HUES6 (cell line): ENCODE results near the gene CECR2.

Source experiments
- H3K27ac ChIP-seq: 2 replicates; pipeline ENCODE4 v1.7.0; 2013; ENCODE audit warnings: low read depth, mild to moderate bottlenecking, low read length, inconsistent platforms
- H3K27me3 ChIP-seq: 2 replicates; pipeline ENCODE4 v1.6.1; 2013; ENCODE audit warnings: low read length; ENCODE audit not compliant: control insufficient read depth, insufficient read depth
- H3K36me3 ChIP-seq: 2 replicates; pipeline ENCODE4 v1.6.1; 2013; ENCODE audit warnings: low read length; ENCODE audit not compliant: control insufficient read depth, insufficient read depth
- H3K4me1 ChIP-seq: 2 replicates; pipeline ENCODE4 v1.6.1; 2013; ENCODE audit warnings: low read length; ENCODE audit not compliant: control insufficient read depth, insufficient read depth
- H3K4me3 ChIP-seq: 2 replicates; pipeline ENCODE4 v1.5.1; 2013; ENCODE audit warnings: low read depth, low read length
- H3K9ac ChIP-seq: one replicate; pipeline ENCODE4 v1.6.1; 2013; ENCODE audit warnings: mild to moderate bottlenecking, low read length
- H3K9me3 ChIP-seq: 2 replicates; pipeline ENCODE4 v1.6.1; 2013; ENCODE audit warnings: low read depth, low read length; ENCODE audit not compliant: control insufficient read depth, insufficient read depth

Gene CECR2

GRCh38 chr22:17380359-17381087 lies 11.3 kb downstream of the CECR2 start:
- Histone ChIP-seq H3K9ac (peak overlapping the region; percentile 1), H3K27me3 (no peaks in the 10 kb centered on the region), H3K27ac (peak overlapping the region; percentile 21; the same call in 1 of the 2 replicates), H3K9me3 (peaks cover 13% of the 10 kb centered on the region; the same call in 1 of the 2 replicates), H3K36me3 (peaks cover 4% of the 10 kb centered on the region; the same call in 1 of the 2 replicates), H3K4me3 (peak overlapping the region; percentile 42), H3K4me1 (peaks cover 52% of the 10 kb centered on the region)

DNA sequence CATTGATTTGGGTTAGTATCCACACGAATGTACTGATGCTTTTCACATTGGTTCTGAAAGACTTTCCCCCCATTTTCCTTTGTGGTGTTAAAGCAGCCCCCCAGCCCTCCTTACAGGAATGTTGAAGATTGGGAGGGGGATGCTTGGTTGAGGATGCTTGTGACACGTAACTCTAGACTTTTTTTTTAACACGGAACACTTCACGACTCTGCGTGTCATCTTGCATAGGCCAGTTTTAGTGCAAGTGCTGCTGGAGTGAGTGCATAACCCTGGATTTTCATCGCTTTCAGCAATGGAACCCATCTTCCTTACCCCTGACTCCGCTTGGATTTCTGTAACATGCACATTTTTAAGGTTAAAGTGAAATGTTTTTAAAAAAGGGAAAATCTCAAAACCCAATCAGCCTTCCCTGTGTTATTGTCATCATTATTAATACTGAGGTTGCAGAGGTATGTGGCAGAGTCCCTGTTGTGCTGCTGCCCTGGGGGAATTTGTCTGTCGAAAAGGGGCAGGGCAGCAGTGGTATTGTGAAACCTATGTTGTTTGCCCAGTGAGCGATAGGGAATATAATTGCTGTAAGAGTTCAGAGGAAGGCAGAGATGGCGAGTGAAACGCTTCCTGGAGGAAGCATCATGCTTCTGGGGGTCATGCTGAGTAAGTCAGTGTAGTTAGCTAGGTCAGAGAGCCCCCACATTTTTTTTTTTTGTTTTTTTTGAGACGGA lies 12.1 kb downstream of the CECR2 start:
- Histone ChIP-seq H3K9me3 (peaks cover 13% of the 10 kb centered on the region; the same call in 1 of the 2 replicates), H3K4me3 (peak overlapping the region; percentile 30), H3K4me1 (peaks cover 54% of the 10 kb centered on the region), H3K36me3 (peaks cover 10% of the 10 kb centered on the region; the same call in 1 of the 2 replicates), H3K27ac (peak overlapping the region; percentile 52), H3K27me3 (no peaks in the 10 kb centered on the region), H3K9ac (peak overlapping the region; percentile 38)

DNA sequence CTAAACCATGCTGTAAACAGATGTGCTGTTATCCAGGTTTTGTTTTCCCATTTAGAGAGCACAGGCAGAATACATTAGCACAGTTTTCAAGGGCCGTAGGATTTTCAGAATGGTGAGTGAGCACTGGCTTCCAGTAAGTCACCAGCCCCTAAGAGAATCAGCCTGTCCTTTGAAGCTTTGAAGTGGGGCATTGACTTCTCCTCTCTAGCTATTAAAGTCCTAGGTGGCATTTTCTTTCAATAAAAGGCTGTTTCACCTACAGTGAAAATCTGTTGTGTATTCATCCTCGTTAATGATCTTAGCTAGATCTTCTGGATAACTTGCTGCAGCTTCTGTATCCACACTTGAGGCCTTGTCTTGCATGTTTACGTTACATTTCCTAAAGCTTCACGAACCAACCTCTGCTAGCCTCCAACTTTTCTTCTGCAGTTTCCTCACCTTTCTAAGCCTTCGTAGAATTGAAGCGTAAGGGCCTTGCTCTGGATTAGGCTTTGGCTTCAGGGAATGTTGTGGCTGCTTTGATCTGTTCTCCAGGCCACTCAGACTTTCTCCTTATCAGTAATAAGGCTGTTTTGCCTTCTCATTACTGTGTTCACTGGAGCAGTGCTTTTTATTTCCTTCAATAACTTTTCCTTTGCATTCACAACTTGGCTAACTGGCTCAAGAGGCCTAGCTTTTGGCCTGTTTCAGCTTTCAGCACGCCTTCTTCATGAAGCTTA lies 15.5 kb downstream of the CECR2 start:
- H3K27ac ChIP-seq: peak overlapping the region; percentile 54; the same call in 1 of the 2 replicates
- H3K4me1 ChIP-seq: peaks cover 55% of the 10 kb centered on the region

GRCh38 chr22:17387356-17387755 lies 18.1 kb downstream of the CECR2 start:
- peaks cover 23% of the 10 kb centered on the region for H3K36me3 ChIP-seq
- H3K27ac ChIP-seq: no peak overlapping the region
- H3K9me3 ChIP-seq: peaks cover 13% of the 10 kb centered on the region; the same call in 1 of the 2 replicates
- no peak overlapping the region for H3K4me3 ChIP-seq
- H3K9ac ChIP-seq: no peak overlapping the region
- H3K27me3 ChIP-seq: no peaks in the 10 kb centered on the region
- H3K4me1 ChIP-seq: peaks cover 44% of the 10 kb centered on the region

More for the DNA sequence above, 15.5 kb downstream of the CECR2 start:
- no peak overlapping the region for H3K9ac ChIP-seq
- no peak overlapping the region for H3K4me3 ChIP-seq
- H3K9me3 ChIP-seq: peaks cover 13% of the 10 kb centered on the region; the same call in 1 of the 2 replicates
- H3K27me3 ChIP-seq: no peaks in the 10 kb centered on the region
- peaks cover 19% of the 10 kb centered on the region for H3K36me3 ChIP-seq

DNA sequence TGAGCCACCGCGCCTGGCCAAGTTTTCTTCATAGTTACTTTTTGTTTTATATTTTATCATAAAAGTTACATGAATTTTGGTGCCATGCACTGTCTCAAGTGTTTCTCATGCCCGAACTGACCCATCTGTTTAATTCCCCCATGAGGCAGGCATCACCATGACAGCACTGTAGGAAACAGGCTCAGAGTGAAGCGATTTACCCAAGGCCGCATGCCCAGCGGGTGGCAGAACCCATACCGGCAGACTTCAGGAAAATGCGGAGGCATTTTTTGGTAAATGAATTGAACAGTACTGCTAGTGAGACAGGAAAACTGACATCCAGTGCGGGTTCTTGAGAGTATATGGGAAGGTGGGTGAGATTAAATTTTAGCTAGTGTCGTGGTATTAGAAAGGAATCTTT lies 19.0 kb downstream of the CECR2 start:
- Histone ChIP-seq H3K27ac (no peak overlapping the region), H3K9me3 (peaks cover 13% of the 10 kb centered on the region; the same call in 1 of the 2 replicates), H3K9ac (no peak overlapping the region), H3K4me3 (no peak overlapping the region), H3K27me3 (no peaks in the 10 kb centered on the region), H3K36me3 (peaks cover 23% of the 10 kb centered on the region), H3K4me1 (peaks cover 44% of the 10 kb centered on the region)

DNA sequence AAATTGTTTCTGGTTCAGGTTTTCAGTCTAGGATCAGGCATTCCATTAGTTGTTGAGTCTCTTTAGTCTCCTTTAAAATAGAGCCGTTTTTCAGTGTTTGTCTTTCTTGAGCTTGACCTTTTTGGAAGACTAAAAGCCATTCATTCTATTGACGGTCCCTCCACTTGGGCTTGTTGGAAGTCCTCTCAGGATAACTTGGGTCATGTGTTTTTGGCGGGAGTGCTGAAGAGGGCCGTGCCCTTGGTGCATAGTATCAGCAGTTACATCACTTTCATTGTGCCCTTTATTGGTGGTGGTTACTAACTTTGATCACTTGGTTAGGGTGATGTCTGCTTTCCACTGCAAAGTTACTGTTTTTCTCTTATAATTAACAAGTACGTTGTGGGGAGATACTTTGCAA lies 20.8 kb downstream of the CECR2 start:
- H3K36me3 ChIP-seq: peaks cover 25% of the 10 kb centered on the region
- no peaks in the 10 kb centered on the region for H3K27me3 ChIP-seq
- H3K9ac ChIP-seq: no peak overlapping the region
- no peaks in the 10 kb centered on the region; the same call in 1 of the 2 replicates for H3K9me3 ChIP-seq
- H3K4me1 ChIP-seq: peaks cover 40% of the 10 kb centered on the region
- H3K27ac ChIP-seq: no peak overlapping the region
- no peak overlapping the region for H3K4me3 ChIP-seq

DNA sequence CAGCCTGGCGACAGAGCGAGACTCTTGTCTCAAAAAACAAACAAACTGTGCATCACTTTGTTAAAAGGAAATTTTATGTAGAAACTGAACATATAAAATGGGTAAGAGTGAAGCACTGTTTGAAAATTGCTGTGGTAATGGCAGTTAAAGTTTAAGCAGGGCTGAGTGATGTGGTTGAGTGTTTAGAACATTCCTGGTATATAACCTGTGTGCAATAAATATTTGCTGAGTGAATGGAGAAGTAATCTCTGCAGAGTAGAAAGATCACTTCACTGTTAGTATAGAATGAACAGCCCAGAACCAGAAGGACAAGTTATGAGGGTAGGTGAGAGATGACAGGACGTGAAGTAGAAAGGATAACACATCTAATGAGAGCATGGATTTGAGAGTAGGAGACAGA lies 27.3 kb downstream of the CECR2 start:
- Histone ChIP-seq H3K4me3 (no peak overlapping the region), H3K27ac (no peak overlapping the region), H3K36me3 (peaks cover 7% of the 10 kb centered on the region; the same call in 1 of the 2 replicates), H3K9ac (no peak overlapping the region), H3K27me3 (no peaks in the 10 kb centered on the region), H3K4me1 (peaks cover 18% of the 10 kb centered on the region), H3K9me3 (no peaks in the 10 kb centered on the region)

DNA sequence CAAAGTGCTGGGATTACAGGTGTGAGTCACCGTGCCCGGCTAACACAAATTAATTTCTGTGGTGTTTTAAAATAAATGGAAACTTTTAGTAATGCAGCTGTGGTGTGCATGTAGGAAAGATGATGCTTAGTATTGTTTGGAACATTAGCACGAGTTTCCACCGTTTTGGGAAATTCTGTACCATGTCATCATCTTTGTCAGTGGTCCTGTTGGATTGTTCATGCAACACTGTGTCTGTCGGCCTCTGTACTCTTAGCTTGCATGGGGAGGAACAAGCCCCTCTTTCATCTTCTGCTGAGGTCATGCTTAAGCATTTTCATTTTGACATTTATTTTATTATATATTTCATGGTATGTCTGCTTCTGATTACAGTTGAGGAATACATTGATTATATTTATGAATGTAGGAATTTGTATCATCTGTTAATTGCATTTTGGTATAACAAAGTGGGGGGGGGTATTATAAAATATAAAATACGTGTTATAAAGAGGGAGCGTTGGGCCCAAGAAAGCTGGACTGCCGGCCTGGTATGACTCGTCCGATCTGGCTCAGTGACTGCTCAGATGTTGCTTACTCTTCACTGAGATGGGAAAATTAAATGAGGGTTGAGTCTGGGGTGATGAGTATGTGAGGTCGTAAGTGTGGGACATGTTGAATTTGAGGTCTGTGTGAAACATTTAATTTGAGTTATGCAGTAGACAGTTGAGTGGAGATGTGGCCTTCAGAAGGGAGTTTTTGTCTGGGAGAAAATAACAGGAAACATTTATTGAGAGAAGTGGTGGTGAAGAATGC lies 28.7 kb downstream of the CECR2 start:
- no peak overlapping the region for H3K9ac ChIP-seq
- H3K4me1 ChIP-seq: peaks cover 18% of the 10 kb centered on the region
- H3K4me3 ChIP-seq: no peak overlapping the region
- no peaks in the 10 kb centered on the region for H3K9me3 ChIP-seq
- H3K27me3 ChIP-seq: no peaks in the 10 kb centered on the region
- no peak overlapping the region for H3K27ac ChIP-seq
- H3K36me3 ChIP-seq: peaks cover 7% of the 10 kb centered on the region; the same call in 1 of the 2 replicates

GRCh38 chr22:17400305-17400704 lies 31.0 kb downstream of the CECR2 start:
- Histone ChIP-seq H3K4me3 (no peak overlapping the region), H3K36me3 (peaks cover 4% of the 10 kb centered on the region; the same call in 1 of the 2 replicates), H3K27ac (no peak overlapping the region), H3K4me1 (peaks cover 18% of the 10 kb centered on the region), H3K9ac (no peak overlapping the region), H3K27me3 (no peaks in the 10 kb centered on the region), H3K9me3 (no peaks in the 10 kb centered on the region)

GRCh38 chr22:17401728-17402127 lies 32.5 kb downstream of the CECR2 start:
- Histone ChIP-seq H3K9ac (no peak overlapping the region), H3K27ac (no peak overlapping the region), H3K36me3 (peaks cover 4% of the 10 kb centered on the region; the same call in 1 of the 2 replicates), H3K9me3 (no peaks in the 10 kb centered on the region), H3K27me3 (no peaks in the 10 kb centered on the region), H3K4me3 (no peak overlapping the region), H3K4me1 (peaks cover 19% of the 10 kb centered on the region)
